ENCODE measurements around the gene OR52W1.

GRCh38 chr11:6197466-6198200 is 1.4 kb upstream of the OR52W1 start:
- TF ChIP-seq CEBPB (IDR thresholded peaks at IDR 0.05): no peak
- no peak for TF ChIP-seq TAF1 (IDR thresholded peaks at IDR 0.05; ENCODE audit: low read depth)
- no peak for TF ChIP-seq EP300 (IDR thresholded peaks at IDR 0.05; ENCODE audit: borderline replicate concordance)
- no peak for TF ChIP-seq TEAD4 (IDR thresholded peaks at IDR 0.05)
- TF ChIP-seq, protein P1, sequence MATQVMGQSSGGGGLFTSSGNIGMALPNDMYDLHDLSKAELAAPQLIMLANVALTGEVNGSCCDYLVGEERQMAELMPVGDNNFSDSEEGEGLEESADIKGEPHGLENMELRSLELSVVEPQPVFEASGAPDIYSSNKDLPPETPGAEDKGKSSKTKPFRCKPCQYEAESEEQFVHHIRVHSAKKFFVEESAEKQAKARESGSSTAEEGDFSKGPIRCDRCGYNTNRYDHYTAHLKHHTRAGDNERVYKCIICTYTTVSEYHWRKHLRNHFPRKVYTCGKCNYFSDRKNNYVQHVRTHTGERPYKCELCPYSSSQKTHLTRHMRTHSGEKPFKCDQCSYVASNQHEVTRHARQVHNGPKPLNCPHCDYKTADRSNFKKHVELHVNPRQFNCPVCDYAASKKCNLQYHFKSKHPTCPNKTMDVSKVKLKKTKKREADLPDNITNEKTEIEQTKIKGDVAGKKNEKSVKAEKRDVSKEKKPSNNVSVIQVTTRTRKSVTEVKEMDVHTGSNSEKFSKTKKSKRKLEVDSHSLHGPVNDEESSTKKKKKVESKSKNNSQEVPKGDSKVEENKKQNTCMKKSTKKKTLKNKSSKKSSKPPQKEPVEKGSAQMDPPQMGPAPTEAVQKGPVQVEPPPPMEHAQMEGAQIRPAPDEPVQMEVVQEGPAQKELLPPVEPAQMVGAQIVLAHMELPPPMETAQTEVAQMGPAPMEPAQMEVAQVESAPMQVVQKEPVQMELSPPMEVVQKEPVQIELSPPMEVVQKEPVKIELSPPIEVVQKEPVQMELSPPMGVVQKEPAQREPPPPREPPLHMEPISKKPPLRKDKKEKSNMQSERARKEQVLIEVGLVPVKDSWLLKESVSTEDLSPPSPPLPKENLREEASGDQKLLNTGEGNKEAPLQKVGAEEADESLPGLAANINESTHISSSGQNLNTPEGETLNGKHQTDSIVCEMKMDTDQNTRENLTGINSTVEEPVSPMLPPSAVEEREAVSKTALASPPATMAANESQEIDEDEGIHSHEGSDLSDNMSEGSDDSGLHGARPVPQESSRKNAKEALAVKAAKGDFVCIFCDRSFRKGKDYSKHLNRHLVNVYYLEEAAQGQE (IDR thresholded peaks at IDR 0.05; ENCODE audit: low read depth): no peak
- TF ChIP-seq CREB1 (IDR thresholded peaks at IDR 0.05; ENCODE audit: low read depth): no peak
